HepG2 (cell line): ENCODE measurements around the gene UBE2O. TPM values are rescaled to one million over a fixed set of nuclear protein-coding genes. Genes with fewer than 3 reads are reported as not detected.

Source experiments
- ATAC-seq: fragments of 200-7000 bp; cut with Tn5 transposase; 3 replicates; pipeline ENCODE4 v1.9.1; 2020; ENCODE audit warnings: mild to moderate bottlenecking, moderate library complexity
- BruUV-seq: library from RNA; stranded (reverse); fragments of 400-500 nt; replicated peaks from 2 replicates; lab custom pipeline; 2021; lab: Mats Ljungman, UMichigan
- CTCF ChIA-PET: fragments of 300-600 bp; formaldehyde crosslinking; extraction: SDS; loops from one replicate; lab custom pipeline; 2021; ENCODE audit warnings: low total read pairs, inconsistent platforms, low intra/inter-chr PET ratio; lab: Yijun Ruan, JAX
- POLR2A ChIA-PET: fragments of 350-600 bp; sonication (Branson Sonifier 250); formaldehyde crosslinking; loops from one replicate; lab custom pipeline; 2020; ENCODE audit warnings: antibody characterized with exemption, inconsistent platforms; lab: Yijun Ruan, JAX
- DNase-seq: peaks from one replicate; pipeline ENCODE4 v3.0.0-alpha.2; 2015; ENCODE audit warnings: low spot score
- FAIRE-seq: peaks from 3 replicates; lab custom pipeline; 2011; peaks lifted over from hg19 to GRCh38; lab: Jason Lieb, UNC
- H2AFZ ChIP-seq: one replicate; pipeline ENCODE4 v1.6.1; 2011; ENCODE audit warnings: low read length, inconsistent platforms
- H3K27ac ChIP-seq: fragments of 300-600 bp; 3 replicates; pipeline ENCODE4 v1.8.0; 2011; ENCODE audit warnings: mixed run types, mild to moderate bottlenecking, mixed read lengths, low read length, inconsistent platforms; ENCODE audit not compliant: insufficient read depth; ENCODE audit errors: extremely low read length
- H3K27me3 ChIP-seq, 2 experiments: fragments of 200-600 bp in 1 of 2; 2 replicates in 1 of 2; 3 replicates in 1 of 2; pipeline versions ENCODE4 v1.6.0 to v1.8.0; 2011; ENCODE audit warnings: low read length in 2 of 2, mild to moderate bottlenecking in 2 of 2, moderate library complexity in 2 of 2, inconsistent platforms in 1 of 2; ENCODE audit not compliant: insufficient read depth in 2 of 2, control insufficient read depth in 1 of 2
- H3K36me3 ChIP-seq, 2 experiments: fragments of 200-600 bp in 1 of 2; replicated peaks in 1 of 2; 2 replicates in 1 of 2; 3 replicates in 1 of 2; pipeline versions ENCODE4 v1.5.1 to v1.8.0; 2011; ENCODE audit warnings: low read length in 2 of 2, inconsistent platforms in 1 of 2; ENCODE audit not compliant: insufficient read depth in 2 of 2, control insufficient read depth in 1 of 2
- H3K4me1 ChIP-seq: 2 replicates; pipeline ENCODE4 v1.5.1; 2012; ENCODE audit warnings: low read length, inconsistent platforms; ENCODE audit not compliant: insufficient read depth
- H3K4me2 ChIP-seq: 2 replicates; pipeline ENCODE4 v1.6.0; 2011; ENCODE audit warnings: low read depth, low read length, inconsistent platforms
- H3K4me3 ChIP-seq, 3 experiments: fragments of 200-600 bp in 1 of 3; sonication (generic), shearing (Covaris generic) in 1 of 3; replicated peaks in 1 of 3; 2 replicates each; pipeline ENCODE4 v1.5.1; 2011 to 2016; ENCODE audit warnings: low read length in 3 of 3, inconsistent platforms in 2 of 3, low read depth in 2 of 3, mild to moderate bottlenecking in 2 of 3, control low read depth in 1 of 3, mixed read lengths in 1 of 3; ENCODE audit not compliant: insufficient read depth in 1 of 3
- H3K79me2 ChIP-seq: one replicate; pipeline ENCODE4 v1.6.1; 2011; ENCODE audit warnings: low read length, inconsistent platforms; ENCODE audit not compliant: insufficient read depth
- H3K9ac ChIP-seq: 2 replicates; pipeline ENCODE4 v1.6.0; 2011; ENCODE audit warnings: mild to moderate bottlenecking, low read depth, low read length, inconsistent platforms; ENCODE audit not compliant: insufficient read depth
- H3K9me3 ChIP-seq: 2 replicates; pipeline ENCODE4 v1.5.1; 2012; ENCODE audit warnings: mild to moderate bottlenecking, low read length
- H4K20me1 ChIP-seq: 2 replicates; pipeline ENCODE4 v1.6.0; 2011; ENCODE audit warnings: inconsistent platforms, mild to moderate bottlenecking, low read length, moderate library complexity; ENCODE audit not compliant: insufficient read depth
- BORCS8-MEF2B ChIP-seq: sonication (generic); formaldehyde crosslinking; IDR thresholded peaks from 2 replicates; pipeline ENCODE4 v1.8.0; 2022; ENCODE audit warnings: mild to moderate bottlenecking, missing genetic modification reagents
- DNMT1 ChIP-seq: sonication (generic); formaldehyde crosslinking; IDR thresholded peaks from 2 replicates; pipeline ENCODE4 v1.5.1; 2020; ENCODE audit warnings: mild to moderate bottlenecking, missing genetic modification reagents
- FLYWCH1 ChIP-seq: sonication (generic); formaldehyde crosslinking; IDR thresholded peaks from 2 replicates; pipeline ENCODE4 v1.8.1; 2023; ENCODE audit warnings: mild to moderate bottlenecking, missing genetic modification reagents
- FOSL2 ChIP-seq: sonication (generic); formaldehyde crosslinking; IDR thresholded peaks from 2 replicates; pipeline ENCODE4 v1.4.0; 2020; ENCODE audit warnings: missing genetic modification reagents
- FOXP4 ChIP-seq: sonication (generic); formaldehyde crosslinking; IDR thresholded peaks from 2 replicates; pipeline ENCODE4 v1.4.0; 2020; ENCODE audit warnings: missing genetic modification reagents
- KDM2A ChIP-seq: sonication (generic); formaldehyde crosslinking; IDR thresholded peaks from 2 replicates; pipeline ENCODE4 v1.4.0; 2020; ENCODE audit warnings: low read depth, missing genetic modification reagents, borderline replicate concordance
- MED1 ChIP-seq: sonication (generic); formaldehyde crosslinking; IDR thresholded peaks from 2 replicates; pipeline ENCODE4 v1.4.0; 2020; ENCODE audit warnings: missing genetic modification reagents
- NFKB2 ChIP-seq: sonication (generic); formaldehyde crosslinking; IDR thresholded peaks from 2 replicates; pipeline ENCODE4 v1.4.0; 2020; ENCODE audit warnings: missing genetic modification reagents, borderline replicate concordance
- RARA ChIP-seq: IDR thresholded peaks from 2 replicates; pipeline ENCODE4 v1.6.1; 2016; ENCODE audit warnings: missing genetic modification reagents, missing compliant biosample characterization
- RNF219 ChIP-seq: sonication (generic); formaldehyde crosslinking; IDR thresholded peaks from 2 replicates; pipeline ENCODE4 v1.5.0; 2020; ENCODE audit warnings: mild to moderate bottlenecking, missing genetic modification reagents
- TEAD3 ChIP-seq: optimal IDR thresholded peaks from 2 replicates; pipeline ENCODE3; 2016; ENCODE audit warnings: borderline replicate concordance
- U2AF1 ChIP-seq: fragments of 200-400 bp; formaldehyde crosslinking; optimal IDR thresholded peaks from 2 replicates; pipeline ENCODE3; 2017; ENCODE audit warnings: mild to moderate bottlenecking, low read depth, low read length
- ZBTB7A ChIP-seq: sonication (generic); formaldehyde crosslinking; IDR thresholded peaks from 2 replicates; pipeline ENCODE4 v1.8.0; 2022; ENCODE audit warnings: mild to moderate bottlenecking, missing genetic modification reagents
- ZNF160 ChIP-seq: sonication (generic); formaldehyde crosslinking; IDR thresholded peaks from 2 replicates; pipeline ENCODE4 v1.8.0; 2022; ENCODE audit warnings: mild to moderate bottlenecking, inconsistent platforms, missing genetic modification reagents
- ZNF205 ChIP-seq: IDR thresholded peaks from 2 replicates; pipeline ENCODE4 v1.6.1; 2018; ENCODE audit warnings: missing biosample characterization, missing genetic modification reagents
- ZNF230 ChIP-seq: sonication (generic); formaldehyde crosslinking; IDR thresholded peaks from 2 replicates; pipeline ENCODE4 v1.4.0; 2020; ENCODE audit warnings: mild to moderate bottlenecking, missing genetic modification reagents
- ZNF562 ChIP-seq: sonication (generic); formaldehyde crosslinking; IDR thresholded peaks from 2 replicates; pipeline ENCODE4 v1.8.0; 2022; ENCODE audit warnings: missing genetic modification reagents, borderline replicate concordance
- ZNF782 ChIP-seq: sonication (generic); formaldehyde crosslinking; IDR thresholded peaks from 2 replicates; pipeline ENCODE4 v1.4.0; 2020; ENCODE audit warnings: missing genetic modification reagents, mild to moderate bottlenecking, borderline replicate concordance
- ZNF788 ChIP-seq: sonication (generic); formaldehyde crosslinking; IDR thresholded peaks from 2 replicates; pipeline ENCODE4 v1.5.0; 2020; ENCODE audit warnings: mild to moderate bottlenecking, missing genetic modification reagents, borderline replicate concordance
- WGBS: methylation state at CpG from one replicate; pipeline ENCODE4 v1.1.6; 2017; ENCODE audit warnings: low lambda C conversion rate; 5-methylcytosine and 5-hydroxymethylcytosine counted together
- in situ Hi-C: cut with HindIII; loops from 2 replicates; pipeline ENCODE4 v1.10.0; 2017; ENCODE audit warnings: low pct_unique_long_range_greater_than_20kb; ENCODE audit not compliant: extremely low pct_ligation_motif_present
- intact Hi-C: fragments of 100-400 bp; cut with micrococcal nuclease; formaldehyde crosslinking; loops from one replicate; pipeline ENCODE4 v1.10.0; 2022; ENCODE audit not compliant: unreplicated experiment
- polyA plus RNA-seq, 8 experiments: library from polyadenylated mRNA; depleted of rRNA in 3 of 8; stranded (reverse) in 7 of 8; unstranded in 1 of 8; fragments of >200 nt; fragmentation: Illumina TruSeq in 4 of 8; extraction: Trizol in 4 of 8; gene quantifications; 2 replicates each; pipeline versions ENCODE4 v1.2.1 to v1.2.3, GENCODE V29; 2011 to 2016; ENCODE audit warnings: low read depth in 4 of 8, missing spikeins in 1 of 8, mixed read lengths in 1 of 8; ENCODE audit not compliant: insufficient read depth in 1 of 8
- total RNA-seq, 5 experiments: library from RNA; depleted of rRNA; stranded (reverse); fragments of >200 nt; fragmentation: Illumina TruSeq; extraction: Trizol; gene quantifications; 2 replicates each; pipeline ENCODE4 v1.2.3, GENCODE V29; 2016; ENCODE audit warnings: low read depth in 1 of 5

UBE2O gene
- total and polyA plus RNA-seq, 2 of the 13 experiments (the other 11 are each of a cell fraction or from before 2014, with no cell fraction given), result 21.5 to 23.5 TPM

GRCh38 chr17:76397687-76398522 lies 55.0 kb downstream of the UBE2O start:
- peaks cover 4% of the 10 kb centered on the region; the same call in 1 of the 2 replicates for H4K20me1 ChIP-seq
- peak; percentile 97 for FAIRE-seq
- peak; percentile 87 for ATAC-seq
- H3K4me2 ChIP-seq, result no peak overlapping the region
- H3K9ac ChIP-seq, result no peak overlapping the region
- intact Hi-C loops, result loop anchor here (1.0 kb wide), 2 partner anchors 9 to 95 kb away; no protein-coding TSS in a partner anchor
- no peaks in the 10 kb centered on the region for H3K79me2 ChIP-seq
- H3K9me3 ChIP-seq, result no peaks in the 10 kb centered on the region
- peaks cover 72 to 85% of the 10 kb centered on the region in 2 experiments for H3K36me3 ChIP-seq
- H3K27me3 ChIP-seq, result no peaks in the 10 kb centered on the region
- ChIA-PET CTCF (interaction anchor here (1.2 to 2.3 kb wide), 4 partner anchors 12 to 119 kb away, joined by 3 to 14 read pairs (median 4); no protein-coding TSS in a partner anchor), POLR2A (interaction anchor here (0.8 to 2.6 kb wide), 18 partner anchors 10 to 133 kb away, joined by 3 to 18 read pairs (median 5); partner anchors contain the start of genes PRPSAP1, SPHK1 and UBALD2)
- BruUV-seq, result no TSS peak
- in situ Hi-C loops, result loop anchor here (5.0 kb wide), 1 partner anchor 96 kb away; no protein-coding TSS in a partner anchor
- WGBS, result 45% methylated on average over 15 of the region's 16 CpGs
- no peak overlapping the region for H3K27ac ChIP-seq
- H3K4me3 ChIP-seq, result no peak overlapping the region
- H3K4me1 ChIP-seq, result no peaks in the 10 kb centered on the region
- no peak overlapping the region for H2AFZ ChIP-seq
- DNase-seq, result peak; percentile 80
- no peak for TF ChIP-seq RNF219
- TF ChIP-seq ZNF788 (CRISPR knock-in tag), result peak; percentile 48; the same call in 1 of the 2 replicates
- TF ChIP-seq ZNF782 (CRISPR knock-in tag), result peak; percentile 64; the same call in 1 of the 2 replicates
- TF ChIP-seq ZNF230 (CRISPR knock-in tag), result 0 out of 2 replicates have a peak, but pooled peaks have one; percentile 49
- TF ChIP-seq FOXP4 (CRISPR knock-in tag), result 0 out of 2 replicates have a peak, but pooled peaks have one; percentile 27
- no peak for TF ChIP-seq U2AF1
- TF ChIP-seq NFKB2, result peak; percentile 41; the same call in 1 of the 2 replicates
- no peak for TF ChIP-seq RARA (CRISPR knock-in tag)
- TF ChIP-seq ZNF205 (CRISPR knock-in tag), result peak; percentile 71; the same call in 1 of the 2 replicates
- peak; percentile 35; the same call in 1 of the 2 replicates for TF ChIP-seq MED1 (CRISPR knock-in tag)
- peak; percentile 70; the same call in 1 of the 2 replicates for TF ChIP-seq KDM2A (CRISPR knock-in tag)
- peak; percentile 69 for TF ChIP-seq TEAD3 (CRISPR knock-in tag)
- no peak for TF ChIP-seq ZNF562 (CRISPR knock-in tag)
- peak; percentile 23; the same call in 1 of the 2 replicates for TF ChIP-seq DNMT1
- no peak for TF ChIP-seq ZBTB7A (CRISPR knock-in tag)
- peak; percentile 53; the same call in 1 of the 2 replicates for TF ChIP-seq ZNF160 (CRISPR knock-in tag)
- TF ChIP-seq FOSL2 (CRISPR knock-in tag), result peak; percentile 43; the same call in 1 of the 2 replicates
- peak; percentile 74; the same call in 1 of the 2 replicates for TF ChIP-seq FLYWCH1 (CRISPR knock-in tag)
- peak; percentile 66 for TF ChIP-seq BORCS8-MEF2B (CRISPR knock-in tag)
